Thyroid gland (tissue), 4 donors: ENCODE results near the gene RASL10A.

Experiments
- CTCF ChIP-seq, 6 experiments: fragments of 200-600 bp in 3 of 6; fragments of 450-650 bp in 3 of 6; sonication (generic) in 3 of 6; IDR thresholded peaks; one replicate each; pipeline ENCODE4 v1.5.1; 2016 to 2019; ENCODE audit warnings: antibody characterized with exemption in 6 of 6, mild to moderate bottlenecking in 2 of 6, inconsistent platforms in 1 of 6, moderate library complexity in 1 of 6
- POLR2A ChIP-seq, 2 donors: fragments of 450-650 bp; IDR thresholded peaks; one replicate each; pipeline ENCODE4 v1.6.1; 2017; ENCODE audit warnings: antibody characterized with exemption in 2 of 2, mild to moderate bottlenecking in 2 of 2, moderate library complexity in 1 of 2

DNA sequence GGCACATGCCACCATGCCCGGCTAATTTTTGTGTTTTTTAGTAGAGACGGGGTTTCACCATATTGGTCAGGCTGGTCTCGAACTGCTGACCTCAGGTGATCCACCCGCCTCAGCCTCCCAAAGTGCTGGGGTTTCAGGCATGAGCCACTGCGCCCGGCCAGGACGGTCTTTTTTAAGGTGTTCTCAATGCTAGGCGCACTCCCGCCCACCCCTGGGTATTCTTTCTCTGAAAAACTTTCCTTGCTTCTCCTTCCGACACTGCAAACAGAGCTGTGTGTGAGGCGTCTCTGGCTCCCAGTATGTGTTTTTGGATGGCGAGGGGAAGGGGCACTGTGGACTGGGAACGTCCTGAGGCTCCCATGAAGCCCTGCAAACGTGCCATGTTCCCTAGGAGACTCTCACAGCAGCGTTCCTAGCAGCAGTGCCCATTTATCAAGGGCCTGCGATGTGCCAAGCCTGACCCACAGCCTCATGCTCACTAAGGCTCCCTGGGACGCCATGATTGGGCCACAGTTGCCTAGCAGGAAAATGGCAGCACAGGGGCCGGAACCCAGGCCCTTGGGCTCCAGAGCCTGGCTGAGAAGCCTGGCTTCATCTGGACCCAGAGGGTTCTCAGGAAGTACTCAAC, 2.4 kb upstream of the RASL10A start:
- TF ChIP-seq CTCF (IDR thresholded peaks at IDR 0.05) (no peak), POLR2A (IDR thresholded peaks at IDR 0.05) (no peak)
